Upper lobe of left lung (tissue), 4 donors: ENCODE measurements around the gene GMDS.

Experiments
- EP300 ChIP-seq, 4 donors: sonication (generic); formaldehyde crosslinking; IDR thresholded peaks; one replicate each; pipeline ENCODE4 v1.5.1; 2017; ENCODE audit warnings: antibody characterized with exemption in 4 of 4, control low read depth in 2 of 4
- POLR2A ChIP-seq, 4 donors: fragments of 450-650 bp; IDR thresholded peaks; one replicate each; pipeline ENCODE4 v1.5.1; 2016 to 2017; ENCODE audit warnings: antibody characterized with exemption in 4 of 4, mild to moderate bottlenecking in 2 of 4
- TF ChIP-seq, protein P1 (sequence below), 6 experiments: fragments of 450-650 bp in 4 of 6; fragments of 200-600 bp in 2 of 6; sonication (generic) in 2 of 6; IDR thresholded peaks; one replicate each; pipeline ENCODE4 v1.5.1; 2016 to 2019; ENCODE audit warnings: antibody characterized with exemption in 6 of 6

- TF ChIP-seq POLR2A (IDR thresholded peaks at IDR 0.05), result no peak
- TF ChIP-seq, protein P1, sequence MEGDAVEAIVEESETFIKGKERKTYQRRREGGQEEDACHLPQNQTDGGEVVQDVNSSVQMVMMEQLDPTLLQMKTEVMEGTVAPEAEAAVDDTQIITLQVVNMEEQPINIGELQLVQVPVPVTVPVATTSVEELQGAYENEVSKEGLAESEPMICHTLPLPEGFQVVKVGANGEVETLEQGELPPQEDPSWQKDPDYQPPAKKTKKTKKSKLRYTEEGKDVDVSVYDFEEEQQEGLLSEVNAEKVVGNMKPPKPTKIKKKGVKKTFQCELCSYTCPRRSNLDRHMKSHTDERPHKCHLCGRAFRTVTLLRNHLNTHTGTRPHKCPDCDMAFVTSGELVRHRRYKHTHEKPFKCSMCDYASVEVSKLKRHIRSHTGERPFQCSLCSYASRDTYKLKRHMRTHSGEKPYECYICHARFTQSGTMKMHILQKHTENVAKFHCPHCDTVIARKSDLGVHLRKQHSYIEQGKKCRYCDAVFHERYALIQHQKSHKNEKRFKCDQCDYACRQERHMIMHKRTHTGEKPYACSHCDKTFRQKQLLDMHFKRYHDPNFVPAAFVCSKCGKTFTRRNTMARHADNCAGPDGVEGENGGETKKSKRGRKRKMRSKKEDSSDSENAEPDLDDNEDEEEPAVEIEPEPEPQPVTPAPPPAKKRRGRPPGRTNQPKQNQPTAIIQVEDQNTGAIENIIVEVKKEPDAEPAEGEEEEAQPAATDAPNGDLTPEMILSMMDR (IDR thresholded peaks at IDR 0.05), result no peak
- no peak for TF ChIP-seq EP300 (IDR thresholded peaks at IDR 0.05)
Observed at GRCh38 chr6:1657116-1657770, 588.2 kb downstream of the GMDS start.
